Karpas-422 (cell line): ENCODE data around the gene BASP1. TPM values are rescaled to one million over a fixed set of nuclear protein-coding genes. Genes with fewer than 3 reads are reported as not detected.

Experiments used
- DNase-seq: peaks from one replicate; pipeline ENCODE4 v3.0.0-alpha.2; 2015
- H2AFZ ChIP-seq: fragments of 200-600 bp; sonication (generic); 2 replicates; pipeline ENCODE4 v1.6.1; 2014; ENCODE audit warnings: antibody characterized with exemption, low read length, mixed read lengths
- H3K27ac ChIP-seq: fragments of 200-600 bp; sonication (generic); 2 replicates; pipeline ENCODE4 v1.5.1; 2014; ENCODE audit warnings: mild to moderate bottlenecking, low read length, moderate library complexity
- H3K27me3 ChIP-seq: fragments of 200-600 bp; sonication (generic); 2 replicates; pipeline ENCODE4 v1.6.1; 2014; ENCODE audit warnings: low read length, mixed read lengths
- H3K36me3 ChIP-seq: fragments of 200-600 bp; sonication (generic); 2 replicates; pipeline ENCODE4 v1.6.1; 2014; ENCODE audit warnings: low read length, mixed read lengths; ENCODE audit not compliant: insufficient read depth
- H3K4me1 ChIP-seq: fragments of 200-600 bp; sonication (generic); 2 replicates; pipeline ENCODE4 v1.6.1; 2014; ENCODE audit warnings: mild to moderate bottlenecking, low read length, mixed read lengths
- H3K4me2 ChIP-seq: fragments of 200-600 bp; sonication (generic); 2 replicates; pipeline ENCODE4 v1.6.1; 2014; ENCODE audit warnings: low read length, low read depth, mild to moderate bottlenecking; ENCODE audit not compliant: poor library complexity, severe bottlenecking
- H3K4me3 ChIP-seq: fragments of 200-600 bp; sonication (generic); 2 replicates; pipeline ENCODE4 v1.5.1; 2014; ENCODE audit warnings: mild to moderate bottlenecking, antibody characterized with exemption, low read length, mixed read lengths
- H3K79me2 ChIP-seq: fragments of 200-600 bp; sonication (generic); 2 replicates; pipeline ENCODE4 v1.6.1; 2014; ENCODE audit warnings: mild to moderate bottlenecking, low read length, mixed read lengths
- H3K9ac ChIP-seq: fragments of 200-600 bp; sonication (generic); 2 replicates; pipeline ENCODE4 v1.6.0; 2014; ENCODE audit warnings: low read length
- H3K9me2 ChIP-seq: fragments of 200-600 bp; sonication (generic), shearing (Covaris generic); replicated peaks from 2 replicates; pipeline ENCODE4 v1.6.0; 2014; ENCODE audit warnings: mild to moderate bottlenecking, low read length, moderate library complexity; ENCODE audit not compliant: insufficient read depth
- H3K9me3 ChIP-seq: fragments of 300-700, 200-600 bp; sonication (generic); 2 replicates; pipeline ENCODE4 v1.6.1; 2014; ENCODE audit warnings: low read length, mixed read lengths
- H4K20me1 ChIP-seq: fragments of 200-600 bp; sonication (generic); 2 replicates; pipeline ENCODE4 v1.6.1; 2014; ENCODE audit warnings: mild to moderate bottlenecking, antibody characterized with exemption, low read length, low read depth; ENCODE audit not compliant: insufficient read depth
- total RNA-seq: library from RNA; depleted of rRNA; stranded (reverse); fragments of >200 nt; shearing (Covaris generic); gene quantifications from 2 replicates; pipeline ENCODE4 v1.2.3, GENCODE V29; 2014; ENCODE audit warnings: low replicate concordance

The BASP1 gene
- total RNA-seq, 1 experiment from 2014 or later = 25.8 TPM

- no peak for DNase-seq
Observed at GRCh38 chr5:17229313-17229712, 11.9 kb downstream of the BASP1 start.

GRCh38 chr5:17230191-17230590 lies 12.8 kb downstream of the BASP1 start:
- H4K20me1 ChIP-seq = no peaks in the 10 kb centered on the region
- no peaks in the 10 kb centered on the region for H3K9me2 ChIP-seq
- H3K4me2 ChIP-seq = no peak overlapping the region
- H3K36me3 ChIP-seq = 0 out of 2 replicates have a peak, but pooled peaks cover 5% of the 10 kb centered on the region
- H3K4me3 ChIP-seq = no peak overlapping the region
- H3K4me1 ChIP-seq = peaks cover 12% of the 10 kb centered on the region
- peaks cover 62% of the 10 kb centered on the region for H3K79me2 ChIP-seq
- H3K27ac ChIP-seq = no peak overlapping the region
- no peak overlapping the region for H2AFZ ChIP-seq
- H3K9me3 ChIP-seq = no peaks in the 10 kb centered on the region
- no peaks in the 10 kb centered on the region for H3K27me3 ChIP-seq
- no peak overlapping the region for H3K9ac ChIP-seq
- no peak for DNase-seq

More at GRCh38 chr5:17229313-17229712, 11.9 kb downstream of the BASP1 start:
- peaks cover 21% of the 10 kb centered on the region for H3K4me1 ChIP-seq
- H3K4me3 ChIP-seq = no peak overlapping the region
- no peaks in the 10 kb centered on the region for H3K9me2 ChIP-seq
- 0 out of 2 replicates have a peak, but pooled peaks cover 5% of the 10 kb centered on the region for H3K36me3 ChIP-seq
- H3K4me2 ChIP-seq = no peak overlapping the region
- no peaks in the 10 kb centered on the region for H3K9me3 ChIP-seq
- no peak overlapping the region for H3K9ac ChIP-seq
- peaks cover 63% of the 10 kb centered on the region for H3K79me2 ChIP-seq
- H2AFZ ChIP-seq = no peak overlapping the region
- H3K27ac ChIP-seq = no peak overlapping the region
- peaks cover 3% of the 10 kb centered on the region; the same call in 1 of the 2 replicates for H4K20me1 ChIP-seq
- no peaks in the 10 kb centered on the region for H3K27me3 ChIP-seq

GRCh38 chr5:17230808-17231525 lies 13.5 kb downstream of the BASP1 start:
- no peak overlapping the region for H3K4me3 ChIP-seq
- no peak overlapping the region for H2AFZ ChIP-seq
- no peaks in the 10 kb centered on the region for H3K27me3 ChIP-seq
- 0 out of 2 replicates have a peak, but pooled peaks cover 5% of the 10 kb centered on the region for H3K36me3 ChIP-seq
- H3K4me1 ChIP-seq = peaks cover 4% of the 10 kb centered on the region
- no peaks in the 10 kb centered on the region for H3K9me3 ChIP-seq
- no peak overlapping the region for H3K9ac ChIP-seq
- no peaks in the 10 kb centered on the region for H3K9me2 ChIP-seq
- H3K79me2 ChIP-seq = peaks cover 61% of the 10 kb centered on the region
- no peak overlapping the region for H3K4me2 ChIP-seq
- no peak overlapping the region for H3K27ac ChIP-seq
- no peaks in the 10 kb centered on the region for H4K20me1 ChIP-seq
- no peak for DNase-seq

GRCh38 chr5:17232405-17232804 lies 15.0 kb downstream of the BASP1 start:
- H3K27me3 ChIP-seq = no peaks in the 10 kb centered on the region
- H3K27ac ChIP-seq = no peak overlapping the region
- H3K4me2 ChIP-seq = no peak overlapping the region
- no peaks in the 10 kb centered on the region for H4K20me1 ChIP-seq
- H2AFZ ChIP-seq = no peak overlapping the region
- H3K79me2 ChIP-seq = peaks cover 64% of the 10 kb centered on the region
- H3K36me3 ChIP-seq = 0 out of 2 replicates have a peak, but pooled peaks cover 5% of the 10 kb centered on the region
- no peak for DNase-seq
- H3K4me3 ChIP-seq = no peak overlapping the region
- H3K9me2 ChIP-seq = no peaks in the 10 kb centered on the region
- no peaks in the 10 kb centered on the region for H3K4me1 ChIP-seq
- H3K9me3 ChIP-seq = no peaks in the 10 kb centered on the region
- H3K9ac ChIP-seq = no peak overlapping the region

- DNase-seq = no peak
- Histone ChIP-seq H3K9me2 (no peaks in the 10 kb centered on the region), H3K4me1 (no peaks in the 10 kb centered on the region), H3K36me3 (0 out of 2 replicates have a peak, but pooled peaks cover under 1% of the 10 kb centered on the region), H3K79me2 (peaks cover 62% of the 10 kb centered on the region), H3K4me2 (no peak overlapping the region), H4K20me1 (no peaks in the 10 kb centered on the region), H3K27me3 (no peaks in the 10 kb centered on the region), H3K9ac (no peak overlapping the region), H3K9me3 (no peaks in the 10 kb centered on the region), H3K27ac (no peak overlapping the region), H3K4me3 (no peak overlapping the region), H2AFZ (no peak overlapping the region)
Observed at GRCh38 chr5:17233488-17233887, 16.1 kb downstream of the BASP1 start.

GRCh38 chr5:17234374-17234773 lies 16.9 kb downstream of the BASP1 start:
- Histone ChIP-seq H2AFZ (no peak overlapping the region), H3K27me3 (no peaks in the 10 kb centered on the region), H3K4me3 (no peak overlapping the region), H3K36me3 (no peaks in the 10 kb centered on the region), H3K79me2 (peaks cover 58% of the 10 kb centered on the region), H3K9ac (no peak overlapping the region), H3K9me3 (no peaks in the 10 kb centered on the region), H3K9me2 (no peaks in the 10 kb centered on the region), H3K27ac (no peak overlapping the region), H4K20me1 (peaks cover 2% of the 10 kb centered on the region; the same call in 1 of the 2 replicates), H3K4me2 (no peak overlapping the region), H3K4me1 (peaks cover 2% of the 10 kb centered on the region)
- no peak for DNase-seq

GRCh38 chr5:17235731-17236330 lies 18.4 kb downstream of the BASP1 start:
- Histone ChIP-seq H4K20me1 (peaks cover 6% of the 10 kb centered on the region; the same call in 1 of the 2 replicates), H3K9ac (no peak overlapping the region), H3K4me3 (no peak overlapping the region), H2AFZ (no peak overlapping the region), H3K9me3 (no peaks in the 10 kb centered on the region), H3K79me2 (peaks cover 64% of the 10 kb centered on the region), H3K9me2 (no peaks in the 10 kb centered on the region), H3K4me1 (peaks cover 6% of the 10 kb centered on the region), H3K4me2 (no peak overlapping the region), H3K27ac (no peak overlapping the region), H3K27me3 (no peaks in the 10 kb centered on the region), H3K36me3 (no peaks in the 10 kb centered on the region)
- DNase-seq = no peak

GRCh38 chr5:17238521-17239041 lies 21.1 kb downstream of the BASP1 start:
- peaks cover 6% of the 10 kb centered on the region for H3K4me1 ChIP-seq
- H3K27ac ChIP-seq = no peak overlapping the region
- H3K79me2 ChIP-seq = peaks cover 73% of the 10 kb centered on the region
- no peak overlapping the region for H3K4me2 ChIP-seq
- no peak for DNase-seq
- H4K20me1 ChIP-seq = peaks cover 6% of the 10 kb centered on the region; the same call in 1 of the 2 replicates
- no peaks in the 10 kb centered on the region for H3K27me3 ChIP-seq
- no peak overlapping the region for H3K4me3 ChIP-seq
- H3K9ac ChIP-seq = no peak overlapping the region
- H3K9me3 ChIP-seq = no peaks in the 10 kb centered on the region
- no peak overlapping the region for H2AFZ ChIP-seq
- H3K36me3 ChIP-seq = no peaks in the 10 kb centered on the region
- H3K9me2 ChIP-seq = no peaks in the 10 kb centered on the region
